Ovary (tissue), 3 donors: ENCODE measurements around the gene YARS2.

Experiments
- POLR2A ChIP-seq: fragments of 450-650 bp; IDR thresholded peaks from one replicate; pipeline ENCODE4 v1.6.1; 2017; ENCODE audit warnings: antibody characterized with exemption, mild to moderate bottlenecking, moderate library complexity
- TF ChIP-seq, protein P1 (sequence below), 3 donors: fragments of 450-650 bp in 2 of 3; fragments of 200-600 bp in 1 of 3; IDR thresholded peaks; one replicate each; pipeline versions ENCODE4 v1.5.1 to v1.8.0; 2016 to 2022; ENCODE audit warnings: antibody characterized with exemption in 3 of 3, mild to moderate bottlenecking in 1 of 3
- donor health status: DM: no; HTN: no; CAD: no.

- TF ChIP-seq, protein P1, sequence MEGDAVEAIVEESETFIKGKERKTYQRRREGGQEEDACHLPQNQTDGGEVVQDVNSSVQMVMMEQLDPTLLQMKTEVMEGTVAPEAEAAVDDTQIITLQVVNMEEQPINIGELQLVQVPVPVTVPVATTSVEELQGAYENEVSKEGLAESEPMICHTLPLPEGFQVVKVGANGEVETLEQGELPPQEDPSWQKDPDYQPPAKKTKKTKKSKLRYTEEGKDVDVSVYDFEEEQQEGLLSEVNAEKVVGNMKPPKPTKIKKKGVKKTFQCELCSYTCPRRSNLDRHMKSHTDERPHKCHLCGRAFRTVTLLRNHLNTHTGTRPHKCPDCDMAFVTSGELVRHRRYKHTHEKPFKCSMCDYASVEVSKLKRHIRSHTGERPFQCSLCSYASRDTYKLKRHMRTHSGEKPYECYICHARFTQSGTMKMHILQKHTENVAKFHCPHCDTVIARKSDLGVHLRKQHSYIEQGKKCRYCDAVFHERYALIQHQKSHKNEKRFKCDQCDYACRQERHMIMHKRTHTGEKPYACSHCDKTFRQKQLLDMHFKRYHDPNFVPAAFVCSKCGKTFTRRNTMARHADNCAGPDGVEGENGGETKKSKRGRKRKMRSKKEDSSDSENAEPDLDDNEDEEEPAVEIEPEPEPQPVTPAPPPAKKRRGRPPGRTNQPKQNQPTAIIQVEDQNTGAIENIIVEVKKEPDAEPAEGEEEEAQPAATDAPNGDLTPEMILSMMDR (IDR thresholded peaks at IDR 0.05): no peak
- no peak for TF ChIP-seq POLR2A
Observed at GRCh38 chr12:32777691-32778175, 22.0 kb upstream of the YARS2 start.
